Measurements from ENCODE around the gene CYSTM1.

DNA sequence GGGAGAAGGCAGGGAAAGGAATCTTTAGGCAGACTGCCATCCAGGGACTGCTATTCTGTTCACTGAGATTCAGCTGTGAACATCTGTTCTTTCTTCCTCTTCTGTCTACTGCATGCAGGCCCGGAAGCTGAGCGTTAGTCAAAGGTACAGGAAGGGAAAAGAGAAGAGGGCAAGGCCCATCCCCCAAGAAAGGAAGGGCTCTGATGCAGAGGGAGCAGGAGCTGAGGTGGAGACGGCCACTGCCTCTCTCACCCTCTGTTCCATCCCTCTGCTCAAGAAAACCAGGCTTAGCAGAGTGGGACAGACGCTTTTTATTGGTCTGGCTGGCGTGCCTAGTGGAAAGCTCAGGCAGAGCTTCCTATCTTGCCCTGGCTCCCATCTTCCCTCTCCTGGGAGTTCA lies 70.4 kb downstream of the CYSTM1 start:
- TF ChIP-seq, protein P1, sequence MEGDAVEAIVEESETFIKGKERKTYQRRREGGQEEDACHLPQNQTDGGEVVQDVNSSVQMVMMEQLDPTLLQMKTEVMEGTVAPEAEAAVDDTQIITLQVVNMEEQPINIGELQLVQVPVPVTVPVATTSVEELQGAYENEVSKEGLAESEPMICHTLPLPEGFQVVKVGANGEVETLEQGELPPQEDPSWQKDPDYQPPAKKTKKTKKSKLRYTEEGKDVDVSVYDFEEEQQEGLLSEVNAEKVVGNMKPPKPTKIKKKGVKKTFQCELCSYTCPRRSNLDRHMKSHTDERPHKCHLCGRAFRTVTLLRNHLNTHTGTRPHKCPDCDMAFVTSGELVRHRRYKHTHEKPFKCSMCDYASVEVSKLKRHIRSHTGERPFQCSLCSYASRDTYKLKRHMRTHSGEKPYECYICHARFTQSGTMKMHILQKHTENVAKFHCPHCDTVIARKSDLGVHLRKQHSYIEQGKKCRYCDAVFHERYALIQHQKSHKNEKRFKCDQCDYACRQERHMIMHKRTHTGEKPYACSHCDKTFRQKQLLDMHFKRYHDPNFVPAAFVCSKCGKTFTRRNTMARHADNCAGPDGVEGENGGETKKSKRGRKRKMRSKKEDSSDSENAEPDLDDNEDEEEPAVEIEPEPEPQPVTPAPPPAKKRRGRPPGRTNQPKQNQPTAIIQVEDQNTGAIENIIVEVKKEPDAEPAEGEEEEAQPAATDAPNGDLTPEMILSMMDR (IDR thresholded peaks at IDR 0.05; ENCODE audit: control extremely low read depth in 1 of 3, insufficient read depth in 1 of 3, low read depth in 1 of 3, low read length in 3 of 3), result no peak
- TF ChIP-seq KDM5A (IDR thresholded peaks at IDR 0.05; ENCODE audit: low read length) (no peak), TEAD4 (IDR thresholded peaks at IDR 0.05; ENCODE audit: low read depth, low read length) (no peak), GTF2F1 (IDR thresholded peaks at IDR 0.05; ENCODE audit: borderline replicate concordance, low read depth, low read length) (no peak), FOSL1 (IDR thresholded peaks at IDR 0.05; ENCODE audit: insufficient read depth, low read depth, low read length) (no peak), RAD21 (IDR thresholded peaks at IDR 0.05 in 1 of 2, conservative IDR thresholded peaks at IDR 0.05 in 1 of 2; ENCODE audit: low read depth in 2 of 2, low read length in 2 of 2) (no peak)

Measured in H1 (cell line).